Heart left ventricle (tissue), 16 donors: Measurements from ENCODE around the gene MAGIX. TPM values are rescaled to one million over a fixed set of nuclear protein-coding genes. Genes with fewer than 3 reads are reported as not detected.
"Not testable (repeated sequence)": the region's sequence is repeated elsewhere in the genome, so short reads cannot be mapped to it uniquely, and the experiment has no call there.

Experiments
- ATAC-seq, 4 donors: fragments of 200-7000 bp; cut with Tn5 transposase; one replicate each; pipeline ENCODE4 v1.9.1; 2020 to 2022; ENCODE audit warnings: moderate library complexity in 4 of 4, mild to moderate bottlenecking in 3 of 4, moderate number of reproducible peaks in 1 of 4
- DNase-seq, 5 donors: peaks; one replicate each; pipeline ENCODE4 v3.0.0-alpha.2; 2020
- H3K27ac ChIP-seq, 12 donors: fragments of 200-600 bp; sonication (generic) in 4 of 12; one replicate each; pipeline versions ENCODE4 v1.5.0 to v1.8.0; 2016 to 2022; ENCODE audit warnings: mild to moderate bottlenecking in 2 of 12
- H3K27me3 ChIP-seq, 9 donors: fragments of 200-600 bp; sonication (generic) in 2 of 9; one replicate each; pipeline versions ENCODE4 v1.5.1 to v1.8.0; 2016 to 2022; ENCODE audit warnings: mild to moderate bottlenecking in 3 of 9
- H3K36me3 ChIP-seq, 9 donors: fragments of 200-600 bp; sonication (generic) in 2 of 9; one replicate each; pipeline versions ENCODE4 v1.5.0 to v1.8.0; 2018 to 2022; ENCODE audit warnings: mild to moderate bottlenecking in 2 of 9
- H3K4me1 ChIP-seq, 12 donors: fragments of 200-600 bp; sonication (generic) in 4 of 12; one replicate each; pipeline versions ENCODE4 v1.5.0 to v1.8.0; 2016 to 2022; ENCODE audit warnings: mild to moderate bottlenecking in 3 of 12
- H3K4me3 ChIP-seq, 12 donors: fragments of 200-600 bp; sonication (generic) in 4 of 12; one replicate each; pipeline versions ENCODE4 v1.5.0 to v1.8.0; 2017 to 2022; ENCODE audit warnings: mild to moderate bottlenecking in 9 of 12, moderate library complexity in 4 of 12
- H3K9me3 ChIP-seq, 12 donors: fragments of 200-600 bp; sonication (generic) in 4 of 12; one replicate each; pipeline versions ENCODE4 v1.5.0 to v1.8.0; 2016 to 2022; ENCODE audit warnings: mild to moderate bottlenecking in 1 of 12
- POLR2A ChIP-seq, 2 donors: fragments of 450-650 bp; IDR thresholded peaks; one replicate each; pipeline ENCODE4 v1.6.1; 2017; ENCODE audit warnings: antibody characterized with exemption in 2 of 2, mild to moderate bottlenecking in 2 of 2, moderate library complexity in 2 of 2
- WGBS, 4 donors: extraction: QIAGEN DNeasy Blood & Tissue Kit in 2 of 4; methylation state at CpG; one replicate each; pipeline versions ENCODE4 v1.1.5 to v1.1.7; 2013 to 2018; 5-methylcytosine and 5-hydroxymethylcytosine counted together
- intact Hi-C, 10 donors: fragments of 100-400 bp; cut with DNase I; formaldehyde crosslinking; loops; one replicate each; pipeline versions ENCODE4 v1.11.1 to v1.14.2; 2022
- polyA plus RNA-seq, 2 donors: library from polyadenylated mRNA; stranded (reverse); fragments of 200-250 nt; gene quantifications; one replicate each; pipeline ENCODE4 v1.2.3, GENCODE V29; 2013
- total RNA-seq, 9 donors: library from RNA; depleted of rRNA in 2 of 9; stranded (reverse); fragments of >200 nt in 2 of 9; fragmentation: NEBNext Ultra II Directional in 3 of 9; extraction: Animal tissue kit (Norgen Biotek cat#: 25700) in 3 of 9; gene quantifications; one replicate each; pipeline versions ENCODE4 v1.1.0 to v1.2.4, GENCODE V29; 2016 to 2023
- TF ChIP-seq, protein P1 (sequence below), 12 donors: fragments of 200-600 bp; sonication (generic) in 4 of 12; IDR thresholded peaks; one replicate each; pipeline versions ENCODE4 v1.5.0 to v1.8.0; 2018 to 2022; ENCODE audit warnings: antibody characterized with exemption in 12 of 12, mild to moderate bottlenecking in 5 of 12
- donor health status: ischemic (EF 13 %, LVEDD 7.1; RV severe dilation, severe dysfunction).
- donor health status: healthy with polysubstance abuse.
- donor health status: DM: no; HTN: yes; CAD: no.
- donor health status: DM: no; HTN: no; CAD: no.
- donor health status: ischemic (EF 25% LVEDD 6.9; RV normal size, moderate dysfunction).
- donor health status: ischemic (EF 25% LVEDD 5.7; RV mildly dilated, moderate dysfunction).
- donor health status: healthy.
- donor health status: DM: yes; HTN: yes; CAD: no.
- donor health status: ischemic (EF 35%, LVEDD 5.7; RV mildly dilated, moderate dysfunction).
- donor health status: nonischemic (EF 11% LVEDD 7.7; RV severe dilation, severe dysfunction).
- donor health status: DM: yes; HTN: yes; CAD: no.
- donor health status: PGD.
- donor health status: ischemic (EF 29% LVEDD 5.4; RV normal size, mild dysfunction).
- donor health status: nonischemic (EF 23%, LVEDD 6.1; RV moderate dilation, normal function).

Gene MAGIX
- total and polyA plus RNA-seq, 11 donors = 2.6 to 7.1 (median 3.3) TPM

- DNase-seq = no peak
- Histone ChIP-seq H3K27ac (no peak overlapping the region), H3K4me3 (no peak overlapping the region), H3K4me1 (no peaks in the 10 kb centered on the region), H3K9me3 (no peaks in the 10 kb centered on the region), H3K36me3 (no peaks in the 10 kb centered on the region), H3K27me3 (no peaks in the 10 kb centered on the region)
- WGBS, 4 donors = 89 to 96% (median 93%) methylated on average over 8 of the region's 8 CpGs
- TF ChIP-seq, protein P1, sequence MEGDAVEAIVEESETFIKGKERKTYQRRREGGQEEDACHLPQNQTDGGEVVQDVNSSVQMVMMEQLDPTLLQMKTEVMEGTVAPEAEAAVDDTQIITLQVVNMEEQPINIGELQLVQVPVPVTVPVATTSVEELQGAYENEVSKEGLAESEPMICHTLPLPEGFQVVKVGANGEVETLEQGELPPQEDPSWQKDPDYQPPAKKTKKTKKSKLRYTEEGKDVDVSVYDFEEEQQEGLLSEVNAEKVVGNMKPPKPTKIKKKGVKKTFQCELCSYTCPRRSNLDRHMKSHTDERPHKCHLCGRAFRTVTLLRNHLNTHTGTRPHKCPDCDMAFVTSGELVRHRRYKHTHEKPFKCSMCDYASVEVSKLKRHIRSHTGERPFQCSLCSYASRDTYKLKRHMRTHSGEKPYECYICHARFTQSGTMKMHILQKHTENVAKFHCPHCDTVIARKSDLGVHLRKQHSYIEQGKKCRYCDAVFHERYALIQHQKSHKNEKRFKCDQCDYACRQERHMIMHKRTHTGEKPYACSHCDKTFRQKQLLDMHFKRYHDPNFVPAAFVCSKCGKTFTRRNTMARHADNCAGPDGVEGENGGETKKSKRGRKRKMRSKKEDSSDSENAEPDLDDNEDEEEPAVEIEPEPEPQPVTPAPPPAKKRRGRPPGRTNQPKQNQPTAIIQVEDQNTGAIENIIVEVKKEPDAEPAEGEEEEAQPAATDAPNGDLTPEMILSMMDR (IDR thresholded peaks at IDR 0.05) = no peak
- intact Hi-C loops = loop anchor here in 1 of 10 donors (10.0 kb wide), 1 partner anchor 608 kb away; no protein-coding TSS in a partner anchor
- ATAC-seq = no peak
These were observed 15.3 kb upstream of the MAGIX start for GRCh38 chrX:49147282-49147681.

DNA sequence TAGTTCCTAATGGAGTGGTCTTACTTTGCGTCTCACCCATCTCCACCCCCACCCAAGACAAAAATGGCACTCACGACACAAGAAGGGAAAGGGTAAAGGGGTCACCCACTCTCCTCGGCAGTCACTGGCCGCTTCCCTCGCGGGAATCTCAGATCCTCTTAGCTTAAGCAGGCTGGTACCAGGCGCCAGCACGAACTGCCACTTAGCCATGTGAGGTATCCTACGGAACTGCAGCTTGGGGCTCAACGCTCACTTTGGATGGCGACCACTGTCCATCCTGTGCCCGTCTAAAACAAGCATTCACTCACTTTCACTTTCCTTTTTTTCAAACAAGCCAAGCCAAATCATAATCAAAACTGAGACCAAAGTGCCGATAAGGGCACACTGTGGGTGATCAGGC is 14.6 kb upstream of the MAGIX start:
- Histone ChIP-seq H3K4me3 (no peak overlapping the region), H3K36me3 (no peaks in the 10 kb centered on the region), H3K9me3 (no peaks in the 10 kb centered on the region), H3K4me1 (no peaks in the 10 kb centered on the region), H3K27me3 (no peaks in the 10 kb centered on the region), H3K27ac (no peak overlapping the region)
- ATAC-seq (no peak), DNase-seq (no peak)
- 89 to 95% (median 92%) methylated on average over 13 of the region's 13 CpGs for WGBS, 4 donors
- TF ChIP-seq POLR2A (IDR thresholded peaks at IDR 0.05) = no peak
- TF ChIP-seq, protein P1 (IDR thresholded peaks at IDR 0.05) = no peak
- intact Hi-C loops = loop anchor here in 1 of 10 donors (10.0 kb wide), 1 partner anchor 607 kb away; no protein-coding TSS in a partner anchor

DNA sequence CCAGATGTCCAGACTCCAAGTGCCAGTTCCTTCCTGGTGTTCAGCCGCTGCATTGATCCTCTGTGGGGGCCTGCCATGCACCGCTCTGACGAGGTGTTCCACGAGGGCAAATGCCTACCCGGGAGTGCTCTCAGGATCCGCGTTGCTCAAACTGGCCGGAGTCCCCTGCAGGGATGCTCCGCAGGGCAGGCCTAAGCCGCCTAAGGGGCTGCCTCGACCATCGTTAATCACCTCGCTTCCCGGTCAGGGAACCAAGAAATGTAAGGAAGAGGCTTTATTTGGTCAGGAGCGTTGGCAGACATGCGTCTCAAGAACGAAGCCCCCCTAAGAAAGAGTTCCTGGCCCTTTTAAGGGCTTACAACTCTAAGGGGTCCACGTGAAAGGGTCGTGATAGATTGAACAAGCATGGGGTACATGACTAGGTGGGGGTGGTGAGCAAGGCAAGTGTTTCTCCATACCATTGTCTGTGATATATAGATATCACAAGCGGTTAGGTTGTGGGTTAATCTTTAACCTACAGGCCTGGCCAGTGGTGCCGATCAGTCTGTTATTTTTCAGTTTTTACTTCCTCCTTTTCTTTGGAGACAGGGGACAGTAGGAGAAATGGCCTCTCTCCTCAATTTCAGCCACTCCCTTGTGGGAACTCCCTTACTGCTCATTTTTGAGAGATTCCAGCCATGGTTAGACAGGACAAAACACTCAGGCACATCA is 14.0 kb upstream of the MAGIX start:
- not testable (repeated sequence) for H3K4me3 ChIP-seq, H3K36me3 ChIP-seq, H3K27ac ChIP-seq, DNase-seq, H3K27me3 ChIP-seq, H3K9me3 ChIP-seq, ATAC-seq, H3K4me1 ChIP-seq
- WGBS, 4 donors = 82 to 94% (median 89%) methylated on average over 21 of the region's 21 CpGs
- intact Hi-C loops = loop anchor here in 1 of 10 donors (10.0 kb wide), 1 partner anchor 606 kb away; no protein-coding TSS in a partner anchor

- H3K4me3 ChIP-seq, H3K9me3 ChIP-seq, H3K36me3 ChIP-seq, H3K27ac ChIP-seq, H3K4me1 ChIP-seq, ATAC-seq, DNase-seq, H3K27me3 ChIP-seq: not testable (repeated sequence)
- intact Hi-C loops = loop anchor here in 1 of 10 donors (10.0 kb wide), 1 partner anchor 606 kb away; no protein-coding TSS in a partner anchor
- 89 to 98% (median 95%) methylated on average over 14 of the region's 14 CpGs for WGBS, 4 donors
These were observed 13.3 kb upstream of the MAGIX start for GRCh38 chrX:49149291-49149690.

DNA sequence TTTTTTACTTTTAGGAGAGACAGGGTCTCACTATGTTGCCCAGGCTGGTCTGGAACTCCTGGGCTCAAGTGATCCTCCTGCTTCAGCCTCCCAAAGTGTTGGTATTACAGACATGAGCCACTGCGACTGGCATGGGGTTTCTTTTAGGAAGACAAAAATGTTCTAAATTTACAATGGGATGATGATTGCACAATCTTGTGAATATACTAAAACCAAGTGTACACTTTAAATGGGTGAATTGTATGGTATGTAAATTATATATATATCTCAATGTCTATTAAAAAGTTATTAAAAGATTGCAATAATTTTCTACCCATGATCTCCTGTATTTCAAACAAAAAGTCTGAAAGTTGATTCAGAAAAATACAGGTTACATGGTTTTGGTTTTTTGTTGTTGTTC is 9.1 kb upstream of the MAGIX start:
- Histone ChIP-seq H3K4me3 (no peak overlapping the region), H3K4me1 (peaks cover 0 to 8% (median 0%) of the 10 kb centered on the region in 12 donors), H3K27me3 (no peaks in the 10 kb centered on the region), H3K27ac (no peak overlapping the region), H3K36me3 (no peaks in the 10 kb centered on the region), H3K9me3 (no peaks in the 10 kb centered on the region)
- WGBS, 4 donors = 73 to 100% (median 86%) methylated on average over 1 of the region's 1 CpG
- DNase-seq = no peak
- ATAC-seq = no peak
- intact Hi-C loops = no loop called here
- no peak for TF ChIP-seq POLR2A (IDR thresholded peaks at IDR 0.05)
- TF ChIP-seq, protein P1 (IDR thresholded peaks at IDR 0.05) = no peak
